DOHH2 (cell line): ENCODE measurements around the gene KRTAP5-6.

ENCODE experiments used
- EZH2phosphoT487 ChIP-seq: fragments of 200-600 bp; sonication (generic); IDR thresholded peaks from 2 replicates; pipeline ENCODE4 v1.6.1; 2017; ENCODE audit warnings: borderline replicate concordance, mild to moderate bottlenecking, antibody characterized with exemption, low read length, moderate library complexity, mixed read lengths
- TF ChIP-seq, protein P1 (sequence below): fragments of 200-600 bp; sonication (generic); IDR thresholded peaks from one replicate; pipeline ENCODE4 v1.5.1; 2014; ENCODE audit warnings: antibody characterized with exemption, mild to moderate bottlenecking, low read depth, low read length; ENCODE audit not compliant: poor library complexity, severe bottlenecking

DNA sequence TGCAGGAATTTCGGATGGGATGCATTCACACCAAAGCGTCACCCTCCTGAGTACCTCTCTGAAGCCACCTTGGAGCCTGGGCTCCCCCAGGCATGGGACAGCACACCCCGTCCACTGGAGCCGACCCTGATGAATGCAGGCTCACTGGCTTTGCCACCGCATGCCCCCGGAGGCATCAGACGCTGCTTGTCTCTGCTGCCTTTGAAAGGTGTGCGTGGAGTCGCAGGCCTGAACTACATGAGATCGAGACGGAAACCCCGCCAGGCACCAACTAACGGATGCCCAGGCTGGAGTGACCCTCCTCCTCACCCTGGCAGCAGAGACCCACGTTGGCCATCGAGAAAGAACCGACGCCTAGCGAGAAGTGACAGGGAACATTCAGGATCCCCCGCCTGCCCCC is 45.0 kb upstream of the KRTAP5-6 start:
- TF ChIP-seq, protein P1, sequence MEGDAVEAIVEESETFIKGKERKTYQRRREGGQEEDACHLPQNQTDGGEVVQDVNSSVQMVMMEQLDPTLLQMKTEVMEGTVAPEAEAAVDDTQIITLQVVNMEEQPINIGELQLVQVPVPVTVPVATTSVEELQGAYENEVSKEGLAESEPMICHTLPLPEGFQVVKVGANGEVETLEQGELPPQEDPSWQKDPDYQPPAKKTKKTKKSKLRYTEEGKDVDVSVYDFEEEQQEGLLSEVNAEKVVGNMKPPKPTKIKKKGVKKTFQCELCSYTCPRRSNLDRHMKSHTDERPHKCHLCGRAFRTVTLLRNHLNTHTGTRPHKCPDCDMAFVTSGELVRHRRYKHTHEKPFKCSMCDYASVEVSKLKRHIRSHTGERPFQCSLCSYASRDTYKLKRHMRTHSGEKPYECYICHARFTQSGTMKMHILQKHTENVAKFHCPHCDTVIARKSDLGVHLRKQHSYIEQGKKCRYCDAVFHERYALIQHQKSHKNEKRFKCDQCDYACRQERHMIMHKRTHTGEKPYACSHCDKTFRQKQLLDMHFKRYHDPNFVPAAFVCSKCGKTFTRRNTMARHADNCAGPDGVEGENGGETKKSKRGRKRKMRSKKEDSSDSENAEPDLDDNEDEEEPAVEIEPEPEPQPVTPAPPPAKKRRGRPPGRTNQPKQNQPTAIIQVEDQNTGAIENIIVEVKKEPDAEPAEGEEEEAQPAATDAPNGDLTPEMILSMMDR = no peak
- TF ChIP-seq EZH2phosphoT487 = no peak
